ENCODE measurements around the gene TNFRSF12A. TPM values are rescaled to one million over a fixed set of nuclear protein-coding genes. Genes with fewer than 3 reads are reported as not detected.

TNFRSF12A gene
- total and polyA plus RNA-seq, 2 of the 4 experiments (the other 2 are of a cell fraction), result 103 to 304 TPM

DNA sequence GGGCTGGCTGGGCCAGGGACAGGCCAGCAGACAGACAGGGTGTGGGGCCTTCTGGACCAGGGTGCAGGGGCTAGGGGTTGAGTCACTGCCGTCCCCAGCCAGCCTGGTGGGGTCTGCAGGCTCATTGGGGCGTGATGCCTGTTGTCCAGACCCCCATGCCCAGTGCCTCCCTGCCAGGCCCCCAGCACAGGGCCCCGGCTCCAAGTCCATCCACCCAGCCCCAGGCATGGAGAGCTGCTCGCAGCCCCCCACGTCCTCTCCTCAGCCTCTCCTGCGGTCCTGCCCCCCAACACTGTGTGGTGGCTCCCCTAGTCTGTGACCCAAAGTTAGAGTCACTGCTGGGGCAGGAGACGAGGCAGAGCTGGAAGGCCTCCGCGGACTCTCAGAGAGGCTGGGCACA lies 32.9 kb upstream of the TNFRSF12A start:
- intact Hi-C loops (cut with micrococcal nuclease), result no loop called here
- H3K23ac ChIP-seq (ENCODE audit: low read depth, low read length), result no peak overlapping the region
- no peak overlapping the region for H2AK9ac ChIP-seq (replicated peaks; ENCODE audit: low read depth, low read length, poor library complexity)
- peaks cover 2% of the 10 kb centered on the region; the same call in 1 of the 2 replicates for H3K4me1 ChIP-seq (ENCODE audit: control insufficient read depth, insufficient read depth, low read length)
- H3K18ac ChIP-seq (ENCODE audit: low read depth, low read length), result no peak overlapping the region
- ATAC-seq (ENCODE audit: low read depth), result no peak
- no peaks in the 10 kb centered on the region for H3K9me3 ChIP-seq (ENCODE audit: control insufficient read depth, insufficient read depth, low read length)
- no peak overlapping the region for H3K4me2 ChIP-seq (ENCODE audit: low read depth, low read length)
- no peak overlapping the region for H3K27ac ChIP-seq (ENCODE audit: insufficient read depth, low read length)
- no peak overlapping the region for H3K4ac ChIP-seq (ENCODE audit: low read depth, low read length)
- no peaks in the 10 kb centered on the region for H3K36me3 ChIP-seq (ENCODE audit: control insufficient read depth, insufficient read depth, low read length)
- H4K5ac ChIP-seq (ENCODE audit: low read depth, low read length), result no peak overlapping the region
- POLR2A ChIA-PET (ENCODE audit: unreplicated experiment), result no interaction called here
- no peak overlapping the region for H3K4me3 ChIP-seq (ENCODE audit: insufficient read depth, low read depth, low read length)
- 33% methylated on average over 5 of the region's 9 CpGs; no CpG with 5 or more reads in 1 of the 2 experiments for WGBS, 2 experiments (ENCODE audit: extremely low coverage in 2 of 2, insufficient read length in 1 of 2)
- no peak overlapping the region for H2BK5ac ChIP-seq (ENCODE audit: low read depth, low read length, poor library complexity, severe bottlenecking)
- H2BK20ac ChIP-seq (ENCODE audit: low read depth, low read length), result no peak overlapping the region
- no peak overlapping the region for H3K9ac ChIP-seq (ENCODE audit: low read depth, low read length)
- H3K56ac ChIP-seq (ENCODE audit: extremely low read depth, insufficient read depth, low read length), result no peak overlapping the region
- no peak overlapping the region for H2BK120ac ChIP-seq (ENCODE audit: low read depth, low read length)
- H3K14ac ChIP-seq (replicated peaks; ENCODE audit: low read depth, low read length), result no peak overlapping the region
- H4K8ac ChIP-seq (ENCODE audit: low read depth in 2 of 2, low read length in 2 of 2), result no peak overlapping the region
- dilution Hi-C loops (cut with HindIII; ENCODE audit: low sequenced_read_pairs, unreplicated experiment), result no loop called here
- no peak for DNase-seq
- CTCF ChIA-PET, result no interaction called here
- no TSS peak for BruUV-seq (replicated peaks)
- no peak overlapping the region for H2BK15ac ChIP-seq (ENCODE audit: low read depth, low read length)
- no peak overlapping the region for H4K91ac ChIP-seq (ENCODE audit: insufficient read depth, low read depth, low read length)
- in situ Hi-C loops (cut with MboI; ENCODE audit: low sequenced_read_pairs), result no loop called here
- H3K9me1 ChIP-seq (ENCODE audit: insufficient read depth, low read length), result no peaks in the 10 kb centered on the region
- no peaks in the 10 kb centered on the region for H3K79me1 ChIP-seq (ENCODE audit: low read depth in 1 of 2, low read length in 2 of 2)
- no peak overlapping the region for H2AK5ac ChIP-seq (ENCODE audit: low read depth, low read length)
- no peaks in the 10 kb centered on the region for H4K20me1 ChIP-seq (ENCODE audit: insufficient read depth, low read length)
- no peak overlapping the region for H2AFZ ChIP-seq (replicated peaks; ENCODE audit: low read length, poor library complexity)
- H3K27me3 ChIP-seq (ENCODE audit: control insufficient read depth, insufficient read depth, low read length), result peaks cover 21% of the 10 kb centered on the region
- TF ChIP-seq POLR2A (IDR thresholded peaks at IDR 0.05; ENCODE audit: low read depth, low read length) (no peak), MAFK (IDR thresholded peaks at IDR 0.05; ENCODE audit: low read depth, low read length) (no peak), CHD1 (IDR thresholded peaks at IDR 0.05; ENCODE audit: low read depth, low read length) (no peak), MAZ (IDR thresholded peaks at IDR 0.05; ENCODE audit: borderline replicate concordance, low read depth, low read length) (no peak), FOS (IDR thresholded peaks at IDR 0.05; ENCODE audit: low read depth, low read length) (no peak), RAD21 (IDR thresholded peaks at IDR 0.05; ENCODE audit: low read length) (no peak), CEBPB (IDR thresholded peaks at IDR 0.05; ENCODE audit: low read depth, low read length) (no peak), MXI1 (IDR thresholded peaks at IDR 0.05; ENCODE audit: borderline replicate concordance, low read depth, low read length) (no peak), BHLHE40 (IDR thresholded peaks at IDR 0.05; ENCODE audit: low read depth, low read length) (no peak), NFE2L2 (IDR thresholded peaks at IDR 0.05; ENCODE audit: low read depth, low read length) (no peak), SMC3 (IDR thresholded peaks at IDR 0.05; ENCODE audit: low read depth, low read length) (no peak), RCOR1 (IDR thresholded peaks at IDR 0.05; ENCODE audit: insufficient replicate concordance, low read length) (no peak), RFX5 (IDR thresholded peaks at IDR 0.05; ENCODE audit: low read depth, low read length) (no peak)
- TF ChIP-seq, protein P1, sequence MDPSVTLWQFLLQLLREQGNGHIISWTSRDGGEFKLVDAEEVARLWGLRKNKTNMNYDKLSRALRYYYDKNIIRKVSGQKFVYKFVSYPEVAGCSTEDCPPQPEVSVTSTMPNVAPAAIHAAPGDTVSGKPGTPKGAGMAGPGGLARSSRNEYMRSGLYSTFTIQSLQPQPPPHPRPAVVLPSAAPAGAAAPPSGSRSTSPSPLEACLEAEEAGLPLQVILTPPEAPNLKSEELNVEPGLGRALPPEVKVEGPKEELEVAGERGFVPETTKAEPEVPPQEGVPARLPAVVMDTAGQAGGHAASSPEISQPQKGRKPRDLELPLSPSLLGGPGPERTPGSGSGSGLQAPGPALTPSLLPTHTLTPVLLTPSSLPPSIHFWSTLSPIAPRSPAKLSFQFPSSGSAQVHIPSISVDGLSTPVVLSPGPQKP (IDR thresholded peaks at IDR 0.05; ENCODE audit: borderline replicate concordance, low read depth, low read length), result no peak
- TF ChIP-seq, protein P2, sequence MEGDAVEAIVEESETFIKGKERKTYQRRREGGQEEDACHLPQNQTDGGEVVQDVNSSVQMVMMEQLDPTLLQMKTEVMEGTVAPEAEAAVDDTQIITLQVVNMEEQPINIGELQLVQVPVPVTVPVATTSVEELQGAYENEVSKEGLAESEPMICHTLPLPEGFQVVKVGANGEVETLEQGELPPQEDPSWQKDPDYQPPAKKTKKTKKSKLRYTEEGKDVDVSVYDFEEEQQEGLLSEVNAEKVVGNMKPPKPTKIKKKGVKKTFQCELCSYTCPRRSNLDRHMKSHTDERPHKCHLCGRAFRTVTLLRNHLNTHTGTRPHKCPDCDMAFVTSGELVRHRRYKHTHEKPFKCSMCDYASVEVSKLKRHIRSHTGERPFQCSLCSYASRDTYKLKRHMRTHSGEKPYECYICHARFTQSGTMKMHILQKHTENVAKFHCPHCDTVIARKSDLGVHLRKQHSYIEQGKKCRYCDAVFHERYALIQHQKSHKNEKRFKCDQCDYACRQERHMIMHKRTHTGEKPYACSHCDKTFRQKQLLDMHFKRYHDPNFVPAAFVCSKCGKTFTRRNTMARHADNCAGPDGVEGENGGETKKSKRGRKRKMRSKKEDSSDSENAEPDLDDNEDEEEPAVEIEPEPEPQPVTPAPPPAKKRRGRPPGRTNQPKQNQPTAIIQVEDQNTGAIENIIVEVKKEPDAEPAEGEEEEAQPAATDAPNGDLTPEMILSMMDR (conservative IDR thresholded peaks at IDR 0.05; ENCODE audit: low read depth, low read length), result no peak
- TF ChIP-seq, protein P3, sequence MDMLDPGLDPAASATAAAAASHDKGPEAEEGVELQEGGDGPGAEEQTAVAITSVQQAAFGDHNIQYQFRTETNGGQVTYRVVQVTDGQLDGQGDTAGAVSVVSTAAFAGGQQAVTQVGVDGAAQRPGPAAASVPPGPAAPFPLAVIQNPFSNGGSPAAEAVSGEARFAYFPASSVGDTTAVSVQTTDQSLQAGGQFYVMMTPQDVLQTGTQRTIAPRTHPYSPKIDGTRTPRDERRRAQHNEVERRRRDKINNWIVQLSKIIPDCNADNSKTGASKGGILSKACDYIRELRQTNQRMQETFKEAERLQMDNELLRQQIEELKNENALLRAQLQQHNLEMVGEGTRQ (IDR thresholded peaks at IDR 0.05; ENCODE audit: low read depth, low read length), result no peak

All from IMR-90 (cell line).